Body of pancreas (tissue), 4 donors: Measurements from ENCODE around the gene DMD. TPM values are rescaled to one million over a fixed set of nuclear protein-coding genes. Genes with fewer than 3 reads are reported as not detected.
A peak's percentile ranks its signal among the peaks of the same experiment; 100 is the strongest.

ENCODE experiments used
- ATAC-seq: fragments of 150-250 bp; one replicate; pipeline ENCODE4 v1.9.1; 2016
- DNase-seq, 4 donors: peaks; one replicate each; pipeline ENCODE4 v3.0.0-alpha.2; 2019
- H3K27ac ChIP-seq, 4 donors: fragments of 200-600 bp; sonication (generic); 1 replicate in 3 of 4; 2 replicates in 1 of 4; pipeline versions ENCODE4 v1.5.1 to v1.6.1; 2016 to 2019; ENCODE audit warnings: mild to moderate bottlenecking in 1 of 4, mixed read lengths in 1 of 4, moderate library complexity in 1 of 4
- H3K27me3 ChIP-seq, 2 donors: fragments of 200-600 bp; sonication (generic); one replicate each; pipeline ENCODE4 v1.6.0; 2016; ENCODE audit warnings: mild to moderate bottlenecking in 1 of 2
- H3K36me3 ChIP-seq, 2 donors: fragments of 200-600 bp; sonication (generic); replicated peaks in 1 of 2; 2 replicates each; pipeline ENCODE4 v1.5.1; 2016; ENCODE audit warnings: low read depth in 2 of 2; ENCODE audit not compliant: insufficient read depth in 1 of 2
- H3K4me1 ChIP-seq: fragments of 200-600 bp; sonication (generic); one replicate; pipeline ENCODE4 v1.6.0; 2016
- H3K4me3 ChIP-seq, 2 donors: fragments of 200-600 bp; sonication (generic); 1 replicate in 1 of 2; 2 replicates in 1 of 2; pipeline ENCODE4 v1.5.1; 2016 to 2019
- H3K9me3 ChIP-seq, 3 donors: fragments of 200-600 bp; sonication (generic); 1 replicate in 2 of 3; 2 replicates in 1 of 3; pipeline ENCODE4 v1.5.1; 2016
- POLR2A ChIP-seq, 3 donors: fragments of 450-650 bp; IDR thresholded peaks; one replicate each; pipeline ENCODE4 v1.6.1; 2016; ENCODE audit warnings: antibody characterized with exemption in 3 of 3, mild to moderate bottlenecking in 2 of 3
- WGBS, 2 donors: methylation state at CpG; one replicate each; pipeline ENCODE4 v1.1.5; 2017; 5-methylcytosine and 5-hydroxymethylcytosine counted together
- intact Hi-C: fragments of 100-400 bp; cut with DNase I; formaldehyde crosslinking; loops from one replicate; pipeline ENCODE4 v1.15.1; 2023
- total RNA-seq, 2 donors: library from RNA; depleted of rRNA; stranded (reverse); fragments of >200 nt; gene quantifications; one replicate each; pipeline ENCODE4 v1.1.0, GENCODE V29; 2016
- TF ChIP-seq, protein P1 (sequence below), 7 experiments: fragments of 450-650 bp in 4 of 7; fragments of 200-600 bp in 3 of 7; sonication (generic) in 3 of 7; IDR thresholded peaks; one replicate each; pipeline ENCODE4 v1.5.1; 2016 to 2019; ENCODE audit warnings: antibody characterized with exemption in 7 of 7

DMD gene
- total RNA-seq, 2 donors from 2014 or later = 28.5 to 38.6 TPM

DNA sequence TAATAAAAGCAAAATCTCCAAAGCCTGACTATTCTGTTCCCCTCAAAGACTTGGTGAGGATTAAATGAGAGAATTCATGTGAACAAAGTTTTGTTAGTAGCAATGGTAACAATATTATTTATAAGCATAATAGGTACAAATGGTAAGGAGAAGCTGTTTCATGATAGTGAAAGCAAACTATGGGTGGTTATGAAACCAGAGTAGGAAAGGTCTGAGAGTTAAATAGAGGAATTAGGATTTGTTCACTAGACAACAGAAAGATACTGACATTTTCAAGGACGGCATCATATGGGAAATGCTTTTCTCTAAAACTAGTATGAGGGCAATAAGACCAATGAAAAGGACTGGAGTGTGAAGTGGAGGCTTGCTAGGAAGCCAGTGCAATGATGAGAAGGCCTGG is 2010.9 kb downstream of the DMD start:
- peak overlapping the region; percentile 14 to 81 (median 42) for H3K27ac ChIP-seq
- no peak for DNase-seq
- no peaks in the 10 kb centered on the region for H3K27me3 ChIP-seq
- intact Hi-C loops = no loop called here
- no peak for TF ChIP-seq POLR2A (IDR thresholded peaks at IDR 0.05)
- TF ChIP-seq, protein P1, sequence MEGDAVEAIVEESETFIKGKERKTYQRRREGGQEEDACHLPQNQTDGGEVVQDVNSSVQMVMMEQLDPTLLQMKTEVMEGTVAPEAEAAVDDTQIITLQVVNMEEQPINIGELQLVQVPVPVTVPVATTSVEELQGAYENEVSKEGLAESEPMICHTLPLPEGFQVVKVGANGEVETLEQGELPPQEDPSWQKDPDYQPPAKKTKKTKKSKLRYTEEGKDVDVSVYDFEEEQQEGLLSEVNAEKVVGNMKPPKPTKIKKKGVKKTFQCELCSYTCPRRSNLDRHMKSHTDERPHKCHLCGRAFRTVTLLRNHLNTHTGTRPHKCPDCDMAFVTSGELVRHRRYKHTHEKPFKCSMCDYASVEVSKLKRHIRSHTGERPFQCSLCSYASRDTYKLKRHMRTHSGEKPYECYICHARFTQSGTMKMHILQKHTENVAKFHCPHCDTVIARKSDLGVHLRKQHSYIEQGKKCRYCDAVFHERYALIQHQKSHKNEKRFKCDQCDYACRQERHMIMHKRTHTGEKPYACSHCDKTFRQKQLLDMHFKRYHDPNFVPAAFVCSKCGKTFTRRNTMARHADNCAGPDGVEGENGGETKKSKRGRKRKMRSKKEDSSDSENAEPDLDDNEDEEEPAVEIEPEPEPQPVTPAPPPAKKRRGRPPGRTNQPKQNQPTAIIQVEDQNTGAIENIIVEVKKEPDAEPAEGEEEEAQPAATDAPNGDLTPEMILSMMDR (IDR thresholded peaks at IDR 0.05) = no peak
- peaks cover 14% of the 10 kb centered on the region for H3K4me1 ChIP-seq
- no peaks in the 10 kb centered on the region for H3K9me3 ChIP-seq
- WGBS, 2 donors = 47 to 50% methylated on average over 1 of the region's 1 CpG
- ATAC-seq = no peak
- H3K4me3 ChIP-seq = no peak overlapping the region
- H3K36me3 ChIP-seq = no peaks in the 10 kb centered on the region

DNA sequence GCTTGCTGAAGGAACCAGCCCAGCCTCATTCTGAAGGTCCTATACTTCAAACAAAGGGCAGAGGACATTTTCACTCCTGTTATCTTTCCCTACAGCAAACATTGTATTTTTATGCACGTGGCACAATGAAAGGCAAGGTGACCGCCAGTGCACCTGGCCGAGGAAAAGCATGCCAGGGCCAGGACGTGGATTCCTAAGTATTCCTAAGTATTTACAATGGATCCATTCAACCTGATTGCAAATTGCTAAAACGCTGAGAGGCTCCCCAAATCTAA is 2011.6 kb downstream of the DMD start:
- intact Hi-C loops = no loop called here
- peak overlapping the region; percentile 36 to 81 (median 68) for H3K27ac ChIP-seq
- 10 to 17% methylated on average over 1 to 5 of the region's 5 CpGs for WGBS, 2 donors
- peaks cover 14% of the 10 kb centered on the region for H3K4me1 ChIP-seq
- TF ChIP-seq, protein P1 (IDR thresholded peaks at IDR 0.05) = no peak
- TF ChIP-seq POLR2A (IDR thresholded peaks at IDR 0.05) = peak in 1 of 3 donors; percentile 49
- no peaks in the 10 kb centered on the region for H3K27me3 ChIP-seq
- no peaks in the 10 kb centered on the region for H3K9me3 ChIP-seq
- ATAC-seq (peak; percentile 89), DNase-seq (peak; percentile 54 to 73 (median 64))
- no peaks in the 10 kb centered on the region for H3K36me3 ChIP-seq
- no peak overlapping the region for H3K4me3 ChIP-seq

DNA sequence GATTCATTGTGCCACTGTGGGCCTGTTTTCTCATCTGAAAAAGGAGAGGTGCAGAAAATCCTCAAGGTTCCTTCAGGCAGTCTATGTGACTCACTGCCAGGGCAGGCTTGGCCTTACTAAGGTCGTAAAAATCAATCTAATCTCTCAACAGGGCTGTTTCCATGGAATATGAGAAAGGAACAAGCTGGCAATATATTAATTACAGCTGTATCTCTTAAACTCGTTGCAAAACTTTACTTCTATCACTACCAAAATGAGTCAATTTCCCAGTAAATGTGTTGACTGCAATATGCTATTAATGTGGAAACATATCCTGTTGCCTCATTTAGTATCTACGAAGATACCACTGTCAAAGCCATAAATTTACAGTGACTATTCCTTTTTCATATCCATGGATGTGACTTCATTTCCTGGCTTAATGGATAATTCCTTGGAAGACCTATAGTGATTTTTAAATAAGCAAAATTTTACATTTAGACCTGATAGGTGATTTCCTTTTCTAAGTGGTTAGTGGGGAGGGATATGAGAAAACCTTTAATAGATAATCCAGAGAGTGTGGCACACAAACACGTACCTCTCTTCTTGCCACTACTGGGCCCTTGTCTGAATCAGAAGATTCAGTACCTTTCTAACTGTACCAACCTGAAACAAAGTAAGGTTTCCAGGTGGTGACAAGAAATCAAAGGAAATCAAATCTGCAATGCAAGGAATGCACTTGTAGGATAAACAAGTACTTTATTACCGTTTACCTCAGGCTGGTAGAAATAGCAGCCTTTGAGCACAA is 2012.1 kb downstream of the DMD start:
- H3K36me3 ChIP-seq = no peaks in the 10 kb centered on the region
- peaks cover 14% of the 10 kb centered on the region for H3K4me1 ChIP-seq
- intact Hi-C loops = no loop called here
- H3K27ac ChIP-seq = peak overlapping the region; percentile 36 to 81 (median 68)
- DNase-seq = peak; percentile 29 to 68 (median 55)
- TF ChIP-seq, protein P1 (IDR thresholded peaks at IDR 0.05) = no peak
- TF ChIP-seq POLR2A (IDR thresholded peaks at IDR 0.05) = peak in 1 of 3 donors; percentile 28
- peak; percentile 85 for ATAC-seq
- H3K4me3 ChIP-seq = no peak overlapping the region
- H3K27me3 ChIP-seq = no peaks in the 10 kb centered on the region
- no peaks in the 10 kb centered on the region for H3K9me3 ChIP-seq
- WGBS, 2 donors = 11 to 22% methylated on average over 5 of the region's 5 CpGs

DNA sequence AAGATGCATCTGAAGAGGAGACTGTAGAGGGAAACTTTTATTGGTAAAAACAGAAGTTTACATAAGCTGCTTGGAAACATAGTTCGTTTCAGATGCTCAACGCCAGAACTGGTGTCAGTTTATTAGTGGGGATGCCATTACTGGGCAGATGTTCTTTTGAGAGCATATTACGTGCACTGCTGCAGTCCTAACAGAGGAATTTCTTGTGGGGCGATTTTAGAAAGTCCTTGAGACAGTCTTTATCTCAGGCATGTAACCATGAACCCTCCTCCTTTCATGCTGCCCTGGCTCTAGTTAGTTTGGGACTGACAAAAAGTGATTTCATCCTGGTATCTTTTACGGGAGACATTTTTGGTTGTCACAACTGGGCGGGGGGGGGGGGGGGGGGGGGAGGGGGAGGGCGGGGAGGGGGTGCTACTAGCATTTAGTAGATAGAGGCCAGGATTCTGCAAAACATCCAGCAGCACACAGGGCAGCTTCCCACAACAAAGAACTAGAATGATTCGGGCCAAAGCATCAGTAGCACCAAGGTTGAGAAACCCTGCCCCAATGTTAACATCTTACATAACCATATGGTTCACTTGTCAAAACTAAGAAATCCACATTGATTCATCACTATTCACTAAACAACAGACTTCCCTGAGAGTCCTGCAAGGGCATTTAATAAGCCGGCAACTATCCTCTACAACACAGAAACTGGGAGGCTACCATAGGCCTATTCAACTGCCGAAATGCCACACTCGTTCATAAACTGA is 2021.0 kb downstream of the DMD start:
- Histone ChIP-seq H3K27me3 (no peaks in the 10 kb centered on the region), H3K4me3 (no peak overlapping the region), H3K9me3 (no peaks in the 10 kb centered on the region), H3K4me1 (peaks cover 4% of the 10 kb centered on the region), H3K36me3 (no peaks in the 10 kb centered on the region), H3K27ac (no peak overlapping the region)
- intact Hi-C loops = no loop called here
- TF ChIP-seq POLR2A (IDR thresholded peaks at IDR 0.05) = no peak
- TF ChIP-seq, protein P1 (IDR thresholded peaks at IDR 0.05) = no peak
- 53 to 60% methylated on average over 8 to 10 of the region's 11 CpGs for WGBS, 2 donors
- DNase-seq = no peak
- ATAC-seq = no peak
